SK-N-SH (cell line): ENCODE data around the gene HS3ST4. TPM values are rescaled to one million over a fixed set of nuclear protein-coding genes. Genes with fewer than 3 reads are reported as not detected.

Experiments
- CTCF ChIA-PET: fragments of 300-600, 350-600 bp; formaldehyde crosslinking; extraction: SDS; loops from one replicate; lab custom pipeline; 2021; lab: Yijun Ruan, JAX
- POLR2A ChIA-PET: fragments of 350-600 bp; sonication (Branson Sonifier 250); formaldehyde crosslinking; extraction: SDS; loops from one replicate; lab custom pipeline; 2020; ENCODE audit warnings: antibody characterized with exemption, inconsistent platforms; lab: Yijun Ruan, JAX
- DNase-seq: peaks from one replicate; pipeline ENCODE4 v3.0.0; 2012
- H2AFZ ChIP-seq: fragments of 200-600 bp; sonication (generic); 2 replicates; pipeline ENCODE4 v1.8.1; 2016; ENCODE audit warnings: antibody characterized with exemption, mild to moderate bottlenecking, low read depth
- H3F3A ChIP-seq: fragments of 200-600 bp; sonication (generic); replicated peaks from 2 replicates; pipeline ENCODE3; 2016; ENCODE audit warnings: antibody characterized with exemption, mild to moderate bottlenecking; ENCODE audit not compliant: insufficient read depth
- H3K27ac ChIP-seq, 2 experiments: fragments of 200-500 bp in 1 of 2; fragments of 200-600 bp in 1 of 2; sonication (Bioruptor generic) in 1 of 2; sonication (generic), shearing (Covaris generic) in 1 of 2; 2 replicates each; pipeline versions ENCODE4 v1.5.1 to v1.6.1; 2014 to 2016; ENCODE audit warnings: low read depth in 2 of 2, inconsistent platforms in 1 of 2, low read length in 1 of 2, mild to moderate bottlenecking in 1 of 2, mixed read lengths in 1 of 2
- H3K27me3 ChIP-seq: fragments of 200-600 bp; sonication (generic), shearing (Covaris generic); 2 replicates; pipeline ENCODE4 v1.6.1; 2016; ENCODE audit warnings: mixed run types; ENCODE audit not compliant: insufficient read depth
- H3K36me3 ChIP-seq, 2 experiments: fragments of 200-500 bp in 1 of 2; fragments of 200-600 bp in 1 of 2; sonication (Bioruptor generic) in 1 of 2; sonication (generic) in 1 of 2; replicated peaks in 1 of 2; 2 replicates each; pipeline versions ENCODE3 to v1.5.1; 2014 to 2016; ENCODE audit warnings: low read length in 1 of 2, mild to moderate bottlenecking in 1 of 2; ENCODE audit not compliant: insufficient read depth in 2 of 2, control insufficient read depth in 1 of 2
- H3K4me1 ChIP-seq, 2 experiments: fragments of 200-500 bp in 1 of 2; fragments of 200-600 bp in 1 of 2; sonication (Bioruptor generic) in 1 of 2; sonication (generic), shearing (Covaris generic) in 1 of 2; 2 replicates each; pipeline versions ENCODE4 v1.5.1 to v1.6.1; 2014 to 2016; ENCODE audit warnings: low read depth in 1 of 2, low read length in 1 of 2, mixed run types in 1 of 2; ENCODE audit not compliant: insufficient read depth in 2 of 2, control insufficient read depth in 1 of 2
- H3K4me2 ChIP-seq: fragments of 200-600 bp; sonication (generic), shearing (Covaris generic); 2 replicates; pipeline ENCODE4 v1.6.1; 2017; ENCODE audit warnings: mixed run types
- H3K4me3 ChIP-seq, 2 experiments: fragments of 200-500 bp in 1 of 2; fragments of 200-600 bp in 1 of 2; sonication (Bioruptor generic) in 1 of 2; sonication (generic), shearing (Covaris generic) in 1 of 2; 2 replicates each; pipeline versions ENCODE4 v1.5.1 to v1.8.1; 2014 to 2016; ENCODE audit warnings: low read depth in 2 of 2, inconsistent platforms in 1 of 2, low read length in 1 of 2, mild to moderate bottlenecking in 1 of 2, mixed read lengths in 1 of 2, moderate library complexity in 1 of 2
- H3K79me2 ChIP-seq: fragments of 200-600 bp; sonication (generic); 2 replicates; pipeline ENCODE4 v1.8.1; 2017; ENCODE audit warnings: mild to moderate bottlenecking; ENCODE audit not compliant: insufficient read depth
- H3K9ac ChIP-seq: fragments of 200-600 bp; sonication (generic); 2 replicates; pipeline ENCODE4 v1.6.1; 2017; ENCODE audit warnings: mixed run types
- H3K9me2 ChIP-seq: fragments of 200-600 bp; sonication (generic); 2 replicates; pipeline ENCODE4 v1.6.1; 2017; ENCODE audit warnings: mixed run types
- H3K9me3 ChIP-seq: fragments of 200-600 bp; sonication (generic); 2 replicates; pipeline ENCODE4 v1.6.1; 2017; ENCODE audit warnings: mixed run types, mild to moderate bottlenecking, moderate library complexity
- H4K20me1 ChIP-seq: fragments of 200-600 bp; sonication (generic); 2 replicates; pipeline ENCODE4 v1.6.1; 2017; ENCODE audit warnings: mild to moderate bottlenecking, mixed run types; ENCODE audit not compliant: insufficient read depth
- ELF1 ChIP-seq: IDR thresholded peaks from 2 replicates; pipeline ENCODE4 v1.4.0; 2012
- EZH2phosphoT487 ChIP-seq: fragments of 200-600 bp; sonication (generic); IDR thresholded peaks from 2 replicates; pipeline ENCODE4 v1.6.1; 2017; ENCODE audit warnings: low read depth, mixed run types, mild to moderate bottlenecking, antibody characterized with exemption, moderate library complexity, borderline replicate concordance
- FOXJ3 ChIP-seq: sonication (generic); formaldehyde crosslinking; IDR thresholded peaks from 2 replicates; pipeline ENCODE4 v1.5.1; 2020; ENCODE audit warnings: mild to moderate bottlenecking, missing genetic modification reagents
- FOXM1 ChIP-seq: IDR thresholded peaks from 2 replicates; pipeline ENCODE4 v1.4.0; 2012; ENCODE audit warnings: low read depth, mild to moderate bottlenecking
- IRF3 ChIP-seq: fragments of 150-350 bp; IDR thresholded peaks from 2 replicates; pipeline ENCODE4 v1.6.1; 2016; ENCODE audit warnings: mild to moderate bottlenecking, low read depth, low read length
- JUND ChIP-seq: IDR thresholded peaks from 2 replicates; pipeline ENCODE4 v1.4.0; 2012
- NRF1 ChIP-seq: IDR thresholded peaks from 2 replicates; pipeline ENCODE4 v1.6.1; 2012; ENCODE audit warnings: low read depth, mild to moderate bottlenecking, low read length
- POLR2AphosphoS5 ChIP-seq: IDR thresholded peaks from 2 replicates; pipeline ENCODE4 v1.6.1; 2012; ENCODE audit warnings: low read depth, low read length
- RAD21 ChIP-seq: IDR thresholded peaks from 2 replicates; pipeline ENCODE4 v1.6.1; 2012; ENCODE audit warnings: mild to moderate bottlenecking, low read length
- RCOR1 ChIP-seq: fragments of 150-350 bp; IDR thresholded peaks from 2 replicates; pipeline ENCODE4 v1.6.1; 2017; ENCODE audit warnings: antibody characterized with exemption, low read length
- REST ChIP-seq: IDR thresholded peaks from 2 replicates; pipeline ENCODE4 v1.6.1; 2012; ENCODE audit warnings: mild to moderate bottlenecking, low read depth, low read length, moderate library complexity
- TAF1 ChIP-seq: IDR thresholded peaks from 2 replicates; pipeline ENCODE4 v1.6.1; 2012; ENCODE audit warnings: low read depth, mild to moderate bottlenecking, low read length, moderate library complexity, borderline replicate concordance
- TCF12 ChIP-seq: IDR thresholded peaks from 2 replicates; pipeline ENCODE4 v1.4.0; 2012
- YY1 ChIP-seq: IDR thresholded peaks from 2 replicates; pipeline ENCODE4 v1.4.0; 2012; ENCODE audit warnings: low read depth, mild to moderate bottlenecking
- ZBTB33 ChIP-seq: IDR thresholded peaks from 2 replicates; pipeline ENCODE4 v1.4.0; 2012; ENCODE audit warnings: low read depth, borderline replicate concordance
- WGBS: methylation state at CpG from one replicate; pipeline ENCODE4 v1.1.6; 2017; ENCODE audit warnings: low lambda C conversion rate; 5-methylcytosine and 5-hydroxymethylcytosine counted together
- polyA plus RNA-seq, 3 experiments: library from polyadenylated mRNA; depleted of rRNA; stranded (reverse); fragments of >200 nt; gene quantifications; 2 replicates each; pipeline ENCODE4 v1.2.3, GENCODE V29; 2012
- TF ChIP-seq, protein P1 (sequence below): fragments of 200-600 bp; sonication (generic); IDR thresholded peaks from 2 replicates; pipeline ENCODE4 v1.6.1; 2017; ENCODE audit warnings: antibody characterized with exemption, mild to moderate bottlenecking, moderate library complexity
- TF ChIP-seq, protein P2 (sequence below): IDR thresholded peaks from 2 replicates; pipeline ENCODE4 v1.4.0; 2012; ENCODE audit warnings: low read depth, borderline replicate concordance
- TF ChIP-seq, protein P3 (sequence below): fragments of 150-350 bp; IDR thresholded peaks from 2 replicates; pipeline ENCODE4 v1.6.1; 2017; ENCODE audit warnings: antibody characterized with exemption, low read length, low read depth, borderline replicate concordance

The HS3ST4 gene
- polyA plus RNA-seq, 1 of the 3 experiments (the other 2 are of a cell fraction), result not detected

DNA sequence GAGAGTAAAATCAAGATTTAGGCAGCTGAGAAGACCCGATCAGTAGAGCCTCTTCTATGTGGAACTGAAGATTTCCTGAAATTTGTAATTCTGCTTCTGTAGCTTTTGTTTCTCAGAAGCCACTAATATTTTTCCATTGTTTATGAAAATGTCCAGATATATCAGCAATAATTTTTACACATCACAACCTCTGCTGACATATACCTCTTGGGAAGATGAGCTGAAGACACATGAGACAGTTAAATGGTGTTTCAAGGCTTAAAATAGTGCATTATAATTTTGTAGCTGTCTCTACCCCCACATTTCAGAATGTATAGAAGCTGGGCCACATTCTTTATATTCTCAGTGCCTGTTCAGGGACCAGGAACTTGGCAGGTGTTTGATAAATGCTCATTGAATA is 320.6 kb downstream of the HS3ST4 start:
- Histone ChIP-seq H3K4me3 (no peak overlapping the region), H3K79me2 (no peaks in the 10 kb centered on the region), H3K9me3 (no peaks in the 10 kb centered on the region), H3K9ac (no peak overlapping the region), H2AFZ (no peak overlapping the region), H3K4me1 (no peaks in the 10 kb centered on the region), H3K36me3 (no peaks in the 10 kb centered on the region), H3F3A (no peaks in the 10 kb centered on the region), H3K4me2 (no peak overlapping the region), H3K27ac (no peak overlapping the region), H3K27me3 (no peaks in the 10 kb centered on the region), H3K9me2 (no peaks in the 10 kb centered on the region), H4K20me1 (no peaks in the 10 kb centered on the region)
- TF ChIP-seq, protein P1, sequence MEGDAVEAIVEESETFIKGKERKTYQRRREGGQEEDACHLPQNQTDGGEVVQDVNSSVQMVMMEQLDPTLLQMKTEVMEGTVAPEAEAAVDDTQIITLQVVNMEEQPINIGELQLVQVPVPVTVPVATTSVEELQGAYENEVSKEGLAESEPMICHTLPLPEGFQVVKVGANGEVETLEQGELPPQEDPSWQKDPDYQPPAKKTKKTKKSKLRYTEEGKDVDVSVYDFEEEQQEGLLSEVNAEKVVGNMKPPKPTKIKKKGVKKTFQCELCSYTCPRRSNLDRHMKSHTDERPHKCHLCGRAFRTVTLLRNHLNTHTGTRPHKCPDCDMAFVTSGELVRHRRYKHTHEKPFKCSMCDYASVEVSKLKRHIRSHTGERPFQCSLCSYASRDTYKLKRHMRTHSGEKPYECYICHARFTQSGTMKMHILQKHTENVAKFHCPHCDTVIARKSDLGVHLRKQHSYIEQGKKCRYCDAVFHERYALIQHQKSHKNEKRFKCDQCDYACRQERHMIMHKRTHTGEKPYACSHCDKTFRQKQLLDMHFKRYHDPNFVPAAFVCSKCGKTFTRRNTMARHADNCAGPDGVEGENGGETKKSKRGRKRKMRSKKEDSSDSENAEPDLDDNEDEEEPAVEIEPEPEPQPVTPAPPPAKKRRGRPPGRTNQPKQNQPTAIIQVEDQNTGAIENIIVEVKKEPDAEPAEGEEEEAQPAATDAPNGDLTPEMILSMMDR, result no peak
- no peak for TF ChIP-seq JUND
- no peak for TF ChIP-seq ELF1
- no peak for TF ChIP-seq RCOR1
- no peak for TF ChIP-seq FOXJ3 (CRISPR knock-in tag)
- no peak for TF ChIP-seq NRF1
- TF ChIP-seq TAF1, result no peak
- TF ChIP-seq YY1, result no peak
- no peak for TF ChIP-seq REST
- TF ChIP-seq EZH2phosphoT487, result no peak
- TF ChIP-seq IRF3, result no peak
- TF ChIP-seq, protein P2, sequence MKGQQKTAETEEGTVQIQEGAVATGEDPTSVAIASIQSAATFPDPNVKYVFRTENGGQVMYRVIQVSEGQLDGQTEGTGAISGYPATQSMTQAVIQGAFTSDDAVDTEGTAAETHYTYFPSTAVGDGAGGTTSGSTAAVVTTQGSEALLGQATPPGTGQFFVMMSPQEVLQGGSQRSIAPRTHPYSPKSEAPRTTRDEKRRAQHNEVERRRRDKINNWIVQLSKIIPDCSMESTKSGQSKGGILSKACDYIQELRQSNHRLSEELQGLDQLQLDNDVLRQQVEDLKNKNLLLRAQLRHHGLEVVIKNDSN, result no peak
- TF ChIP-seq, protein P3, sequence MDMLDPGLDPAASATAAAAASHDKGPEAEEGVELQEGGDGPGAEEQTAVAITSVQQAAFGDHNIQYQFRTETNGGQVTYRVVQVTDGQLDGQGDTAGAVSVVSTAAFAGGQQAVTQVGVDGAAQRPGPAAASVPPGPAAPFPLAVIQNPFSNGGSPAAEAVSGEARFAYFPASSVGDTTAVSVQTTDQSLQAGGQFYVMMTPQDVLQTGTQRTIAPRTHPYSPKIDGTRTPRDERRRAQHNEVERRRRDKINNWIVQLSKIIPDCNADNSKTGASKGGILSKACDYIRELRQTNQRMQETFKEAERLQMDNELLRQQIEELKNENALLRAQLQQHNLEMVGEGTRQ, result no peak
- TF ChIP-seq RAD21, result no peak
- TF ChIP-seq TCF12, result no peak
- no peak for TF ChIP-seq FOXM1
- no peak for TF ChIP-seq POLR2AphosphoS5
- TF ChIP-seq ZBTB33, result no peak
- no peak for DNase-seq
- 0% methylated on average over 1 of the region's 1 CpG for WGBS
- POLR2A ChIA-PET, result no interaction called here
- CTCF ChIA-PET, result no interaction called here
